HG03196 (cell line): ENCODE results near the gene ZC3HAV1.
"Not testable (repeated sequence)": the region's sequence is repeated elsewhere in the genome, so short reads cannot be mapped to it uniquely, and the experiment has no call there.

Experiments
- ATAC-seq: cut with Tn5 transposase; IDR thresholded peaks from one replicate; pipeline ENCODE4 v1.9.1; 2021; ENCODE audit not compliant: unreplicated experiment

The ZC3HAV1 gene

GRCh38 chr7:139109188-139109982 lies at the start of gene ZC3HAV1:
Gene ZC3HAV1 (minus strand): TSS chr7:139109720. CDS start chr7:139109331, 389 bp downstream.
- peak; percentile 73 for ATAC-seq

- ATAC-seq = no peak
These were observed 44.3 kb upstream of the ZC3HAV1 start for GRCh38 chr7:139153832-139154231.

- no peak for ATAC-seq
These were observed 42.6 kb upstream of the ZC3HAV1 start for GRCh38 chr7:139152149-139152548.

GRCh38 chr7:139139150-139139549 lies 29.6 kb upstream of the ZC3HAV1 start:
- no peak for ATAC-seq

- ATAC-seq = peak; percentile 96
These were observed 24.0 kb upstream of the ZC3HAV1 start for GRCh38 chr7:139133335-139134139.

- ATAC-seq = no peak
These were observed 23.4 kb upstream of the ZC3HAV1 start for GRCh38 chr7:139132887-139133286.

GRCh38 chr7:139131601-139132041 lies 22.1 kb upstream of the ZC3HAV1 start:
- no peak for ATAC-seq

GRCh38 chr7:139129814-139130213 lies 20.3 kb upstream of the ZC3HAV1 start:
- not testable (repeated sequence) for ATAC-seq

GRCh38 chr7:139127648-139128047 lies 18.1 kb upstream of the ZC3HAV1 start:
- no peak for ATAC-seq

- ATAC-seq = no peak
These were observed 16.1 kb upstream of the ZC3HAV1 start for GRCh38 chr7:139125657-139126056.

GRCh38 chr7:139124995-139125394 lies 15.5 kb upstream of the ZC3HAV1 start:
- ATAC-seq = not testable (repeated sequence)

GRCh38 chr7:139124084-139124914 lies 14.8 kb upstream of the ZC3HAV1 start:
- peak; percentile 75 for ATAC-seq

GRCh38 chr7:139119486-139119849 lies 9.9 kb upstream of the ZC3HAV1 start:
- no peak for ATAC-seq

- peak; percentile 80 for ATAC-seq
These were observed 9.4 kb upstream of the ZC3HAV1 start for GRCh38 chr7:139118805-139119485.

GRCh38 chr7:139118234-139118804 lies 8.8 kb upstream of the ZC3HAV1 start:
- peak; percentile 62 for ATAC-seq

GRCh38 chr7:139117599-139118233 lies 8.2 kb upstream of the ZC3HAV1 start:
- no peak for ATAC-seq

GRCh38 chr7:139116999-139117398 lies 7.5 kb upstream of the ZC3HAV1 start:
- ATAC-seq = no peak

GRCh38 chr7:139115104-139115503 lies 5.6 kb upstream of the ZC3HAV1 start:
- no peak for ATAC-seq

- no peak for ATAC-seq
These were observed 5.1 kb upstream of the ZC3HAV1 start for GRCh38 chr7:139114585-139114984.

- no peak for ATAC-seq
These were observed 4.5 kb upstream of the ZC3HAV1 start for GRCh38 chr7:139114018-139114417.
